ENCODE results near the gene C2orf72. TPM values are rescaled to one million over a fixed set of nuclear protein-coding genes. Genes with fewer than 3 reads are reported as not detected.
"Not testable (repeated sequence)": the region's sequence is repeated elsewhere in the genome, so short reads cannot be mapped to it uniquely, and the experiment has no call there.

Gene C2orf72
- total RNA-seq, 1 donor from 2014 or later: 0.76 TPM

DNA sequence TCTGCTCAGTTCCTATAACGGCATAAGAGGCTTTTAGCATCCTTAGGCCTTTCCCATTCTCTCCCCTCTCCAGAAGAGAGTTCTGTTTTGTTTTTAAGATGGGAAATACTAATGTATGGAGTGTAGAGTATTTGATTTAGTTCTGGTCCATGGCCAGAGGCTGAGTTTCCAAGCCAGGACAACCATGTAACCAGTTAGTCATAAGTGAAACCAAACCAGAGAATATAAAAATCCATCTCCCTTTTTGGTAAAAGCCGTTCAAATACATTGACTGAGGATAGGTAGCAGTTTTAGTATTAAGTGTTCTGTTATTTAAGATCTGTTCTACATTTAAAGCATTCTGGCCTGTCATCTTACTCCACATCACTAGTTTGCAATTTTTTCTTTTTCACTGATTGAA is 22.4 kb downstream of the C2orf72 start:
- H3K27ac Mint-ChIP-seq: no peak overlapping the region
- peaks cover 24% of the 10 kb centered on the region for H3K4me1 Mint-ChIP-seq
- H3K4me3 Mint-ChIP-seq: no peak overlapping the region
- no peak for TF ChIP-seq CTCF (IDR thresholded peaks at IDR 0.05; ENCODE audit: unreplicated experiment)
- DNase-seq (ENCODE audit: low spot score in 2 of 2, unreplicated experiment in 2 of 2): no peak
- H3K9me3 Mint-ChIP-seq: no peaks in the 10 kb centered on the region
- H3K27me3 Mint-ChIP-seq (ENCODE audit: low read depth): no peaks in the 10 kb centered on the region
- peaks cover 17% of the 10 kb centered on the region for H3K36me3 Mint-ChIP-seq

DNA sequence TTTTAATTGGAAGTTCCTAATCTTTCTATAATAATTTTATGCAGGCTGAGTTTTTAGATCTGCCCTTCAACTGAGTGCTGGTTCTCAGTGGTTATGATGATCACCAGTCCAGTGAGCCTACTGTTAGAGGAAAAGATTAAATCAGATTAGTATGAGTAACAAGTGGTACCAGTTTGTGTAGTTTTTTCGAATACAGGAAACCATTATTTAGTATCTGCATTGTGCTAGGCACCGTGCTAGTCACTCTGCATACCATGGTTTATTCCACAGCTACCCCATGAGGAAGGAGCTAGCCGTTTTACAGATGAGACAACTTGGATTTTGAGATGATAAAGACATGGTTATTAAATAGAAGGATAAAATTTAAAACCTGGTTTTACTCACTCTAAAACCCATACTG is 25.5 kb downstream of the C2orf72 start:
- Mint-ChIP-seq H3K27me3 (ENCODE audit: low read depth) (no peaks in the 10 kb centered on the region), H3K4me1 (peaks cover 21% of the 10 kb centered on the region), H3K36me3 (peaks cover 26% of the 10 kb centered on the region), H3K4me3 (no peak overlapping the region), H3K9me3 (no peaks in the 10 kb centered on the region), H3K27ac (no peak overlapping the region)
- no peak for TF ChIP-seq CTCF (IDR thresholded peaks at IDR 0.05; ENCODE audit: unreplicated experiment)
- no peak for DNase-seq (ENCODE audit: low spot score in 2 of 2, unreplicated experiment in 2 of 2)

DNA sequence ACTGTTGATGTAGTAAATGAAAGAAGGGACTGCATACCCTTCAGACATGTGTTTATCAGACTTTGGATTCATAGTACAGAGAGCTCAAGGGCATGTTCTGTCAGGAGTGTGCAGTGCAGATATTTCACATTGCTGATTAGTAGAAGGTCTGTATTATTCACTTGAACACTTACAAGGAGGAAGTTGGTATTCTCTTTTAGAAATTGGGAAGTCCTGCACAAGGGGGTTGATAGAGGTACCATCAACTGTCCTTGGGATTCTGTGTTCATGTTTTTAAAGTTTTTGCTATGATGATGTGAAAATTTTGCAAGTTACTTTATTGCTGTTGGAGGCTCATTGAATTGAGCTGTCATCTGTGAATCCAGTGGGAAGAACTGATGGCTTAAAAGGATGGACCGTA is 26.0 kb downstream of the C2orf72 start:
- H3K4me3 Mint-ChIP-seq: no peak overlapping the region
- no peak overlapping the region for H3K27ac Mint-ChIP-seq
- H3K36me3 Mint-ChIP-seq: peaks cover 28% of the 10 kb centered on the region
- no peak for TF ChIP-seq CTCF (IDR thresholded peaks at IDR 0.05; ENCODE audit: unreplicated experiment)
- peaks cover 15% of the 10 kb centered on the region for H3K4me1 Mint-ChIP-seq
- no peaks in the 10 kb centered on the region for H3K9me3 Mint-ChIP-seq
- H3K27me3 Mint-ChIP-seq (ENCODE audit: low read depth): no peaks in the 10 kb centered on the region
- no peak for DNase-seq (ENCODE audit: low spot score in 2 of 2, unreplicated experiment in 2 of 2)

GRCh38 chr2:231065966-231066365 is 28.6 kb downstream of the C2orf72 start:
- no peak overlapping the region for H3K27ac Mint-ChIP-seq
- TF ChIP-seq CTCF (IDR thresholded peaks at IDR 0.05; ENCODE audit: unreplicated experiment): no peak
- no peaks in the 10 kb centered on the region for H3K9me3 Mint-ChIP-seq
- no peaks in the 10 kb centered on the region for H3K4me1 Mint-ChIP-seq
- no peak overlapping the region for H3K4me3 Mint-ChIP-seq
- no peaks in the 10 kb centered on the region for H3K27me3 Mint-ChIP-seq (ENCODE audit: low read depth)
- DNase-seq (ENCODE audit: low spot score in 2 of 2, unreplicated experiment in 2 of 2): no peak
- peaks cover 32% of the 10 kb centered on the region for H3K36me3 Mint-ChIP-seq

DNA sequence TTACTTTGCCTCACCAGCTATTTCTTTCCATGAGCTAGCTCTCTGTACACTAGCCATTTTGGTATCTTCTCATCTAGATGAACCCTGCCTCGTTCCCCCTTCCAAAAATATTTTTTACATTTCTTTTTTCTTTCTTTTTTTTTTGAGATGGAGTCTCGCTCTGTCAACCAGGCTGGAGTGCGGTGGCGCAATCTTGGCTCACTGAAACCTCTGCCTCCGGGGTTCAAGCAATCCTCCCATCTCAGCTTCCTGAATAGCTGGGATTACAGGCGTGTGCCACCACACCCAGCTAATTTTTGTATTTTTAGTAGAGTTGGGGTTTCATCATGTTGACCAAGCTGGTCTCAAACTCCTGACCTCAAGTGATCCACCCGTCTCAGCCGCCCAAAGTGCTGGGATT is 30.2 kb downstream of the C2orf72 start:
- peaks cover 28% of the 10 kb centered on the region for H3K36me3 Mint-ChIP-seq
- H3K27ac Mint-ChIP-seq: not testable (repeated sequence)

DNA sequence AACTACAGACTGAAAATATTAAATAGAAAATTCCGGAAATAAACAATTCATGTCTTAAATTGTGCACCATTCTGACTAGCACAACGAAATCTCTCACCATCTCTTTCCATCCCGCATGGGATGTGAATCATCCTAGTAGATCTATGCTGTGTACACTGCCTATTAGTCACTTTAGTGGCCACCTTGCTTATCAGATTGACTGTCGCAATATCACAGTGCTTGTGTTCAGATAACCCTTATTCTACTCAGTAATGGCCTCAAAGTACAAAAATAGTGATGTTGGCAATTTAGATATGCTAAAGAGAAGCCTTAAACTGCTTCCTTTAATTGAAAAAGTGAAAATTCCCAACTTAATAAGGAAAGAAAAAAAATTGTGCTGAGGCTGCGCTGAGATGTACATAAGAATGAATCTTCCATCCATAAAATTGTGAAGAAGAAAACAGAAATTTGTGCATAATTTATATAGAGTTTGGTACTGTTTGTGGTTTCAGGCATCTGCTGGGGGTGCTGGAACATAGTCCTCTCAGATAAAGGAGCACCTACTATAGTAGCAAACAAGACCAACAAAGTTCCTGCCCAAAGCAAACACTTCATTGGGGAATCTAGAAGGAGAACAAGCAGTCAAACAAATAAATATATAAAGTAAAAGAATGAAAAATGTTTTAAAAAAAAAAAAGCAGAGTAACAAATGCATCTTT is 31.4 kb downstream of the C2orf72 start:
- H3K4me1 Mint-ChIP-seq: no peaks in the 10 kb centered on the region
- H3K9me3 Mint-ChIP-seq: no peaks in the 10 kb centered on the region
- H3K4me3 Mint-ChIP-seq: no peak overlapping the region
- no peak overlapping the region for H3K27ac Mint-ChIP-seq
- no peak for TF ChIP-seq CTCF (IDR thresholded peaks at IDR 0.05; ENCODE audit: unreplicated experiment)
- no peaks in the 10 kb centered on the region for H3K27me3 Mint-ChIP-seq (ENCODE audit: low read depth)
- H3K36me3 Mint-ChIP-seq: peaks cover 21% of the 10 kb centered on the region
- DNase-seq (ENCODE audit: low spot score in 2 of 2, unreplicated experiment in 2 of 2): no peak

More for the DNA sequence above, 30.2 kb downstream of the C2orf72 start:
- H3K4me3 Mint-ChIP-seq; H3K9me3 Mint-ChIP-seq; H3K4me1 Mint-ChIP-seq; DNase-seq (ENCODE audit: low spot score in 2 of 2, unreplicated experiment in 2 of 2); H3K27me3 Mint-ChIP-seq (ENCODE audit: low read depth): not testable (repeated sequence)

Measured in mesothelial cell of epicardium (in vitro differentiated cells).